ENCODE data around the gene ICA1. TPM values are rescaled to one million over a fixed set of nuclear protein-coding genes. Genes with fewer than 3 reads are reported as not detected.

ICA1 gene
- total and polyA plus RNA-seq, 4 donors, result 16.5 to 54.6 (median 30.8) TPM

DNA sequence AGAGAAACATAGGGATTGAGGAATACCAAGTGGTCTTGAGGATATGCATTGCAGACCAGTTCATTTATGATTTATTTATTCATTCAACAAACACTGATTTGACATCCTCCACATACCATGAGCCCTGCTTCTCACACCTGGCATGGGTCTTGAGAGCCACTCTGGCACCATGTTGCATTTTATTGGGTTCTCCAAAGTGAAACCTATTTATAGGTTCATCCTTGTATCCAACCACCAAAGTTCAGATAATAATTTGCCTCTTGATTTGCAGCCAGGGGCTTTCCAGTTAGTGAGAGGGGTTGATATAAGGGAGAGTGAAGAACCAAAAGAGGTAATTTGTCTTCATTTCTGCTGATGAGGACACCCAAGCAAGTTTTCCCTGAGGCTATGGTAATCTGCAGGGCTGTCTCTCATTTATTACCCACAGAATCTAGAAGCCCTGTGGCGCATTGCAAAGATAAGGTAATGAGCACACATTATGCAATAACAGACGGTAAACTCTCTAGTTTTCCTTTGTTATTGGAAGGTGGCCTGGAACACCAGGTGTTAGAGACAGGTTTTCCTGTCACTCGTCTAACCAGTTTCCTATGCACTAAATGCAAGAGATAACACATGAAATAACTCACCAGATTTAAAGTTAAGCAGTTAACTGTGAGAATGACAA lies 28.8 kb upstream of the ICA1 start:
- no peak overlapping the region for H3K9ac ChIP-seq (ENCODE audit: insufficient read depth in 1 of 2, low read length in 2 of 2)
- H3K4me1 ChIP-seq (ENCODE audit: control insufficient read depth in 5 of 5, insufficient read depth in 5 of 5, low read length in 5 of 5), result peaks cover 0 to 11% (median 0%) of the 10 kb centered on the region in 5 donors
- no peaks in the 10 kb centered on the region for H3K9me3 ChIP-seq (ENCODE audit: control insufficient read depth in 4 of 4, insufficient read depth in 3 of 4, low read length in 3 of 4)
- no peaks in the 10 kb centered on the region for H3K27me3 ChIP-seq (ENCODE audit: control insufficient read depth in 3 of 3, insufficient read depth in 3 of 3, low read length in 2 of 3)
- H3K36me3 ChIP-seq (ENCODE audit: control insufficient read depth in 4 of 4, insufficient read depth in 4 of 4, low read length in 4 of 4), result no peaks in the 10 kb centered on the region
- DNase-seq (peak in 1 of 3 donors; percentile 14), ATAC-seq (ENCODE audit: insufficient read depth, low FRiP score) (no peak)
- TF ChIP-seq, protein P1, sequence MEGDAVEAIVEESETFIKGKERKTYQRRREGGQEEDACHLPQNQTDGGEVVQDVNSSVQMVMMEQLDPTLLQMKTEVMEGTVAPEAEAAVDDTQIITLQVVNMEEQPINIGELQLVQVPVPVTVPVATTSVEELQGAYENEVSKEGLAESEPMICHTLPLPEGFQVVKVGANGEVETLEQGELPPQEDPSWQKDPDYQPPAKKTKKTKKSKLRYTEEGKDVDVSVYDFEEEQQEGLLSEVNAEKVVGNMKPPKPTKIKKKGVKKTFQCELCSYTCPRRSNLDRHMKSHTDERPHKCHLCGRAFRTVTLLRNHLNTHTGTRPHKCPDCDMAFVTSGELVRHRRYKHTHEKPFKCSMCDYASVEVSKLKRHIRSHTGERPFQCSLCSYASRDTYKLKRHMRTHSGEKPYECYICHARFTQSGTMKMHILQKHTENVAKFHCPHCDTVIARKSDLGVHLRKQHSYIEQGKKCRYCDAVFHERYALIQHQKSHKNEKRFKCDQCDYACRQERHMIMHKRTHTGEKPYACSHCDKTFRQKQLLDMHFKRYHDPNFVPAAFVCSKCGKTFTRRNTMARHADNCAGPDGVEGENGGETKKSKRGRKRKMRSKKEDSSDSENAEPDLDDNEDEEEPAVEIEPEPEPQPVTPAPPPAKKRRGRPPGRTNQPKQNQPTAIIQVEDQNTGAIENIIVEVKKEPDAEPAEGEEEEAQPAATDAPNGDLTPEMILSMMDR (IDR thresholded peaks at IDR 0.05; ENCODE audit: control extremely low read depth, extremely low read depth), result no peak
- H3K27ac ChIP-seq (ENCODE audit: low read depth in 1 of 2, low read length in 1 of 2), result no peak overlapping the region
- no peak overlapping the region for H3K4me3 ChIP-seq
- 40 to 42% methylated on average over 3 of the region's 3 CpGs for WGBS, 2 donors

GRCh38 chr7:8286118-8286517 lies 24.2 kb upstream of the ICA1 start:
- Histone ChIP-seq H3K36me3 (ENCODE audit: control insufficient read depth in 4 of 4, insufficient read depth in 4 of 4, low read length in 4 of 4) (no peaks in the 10 kb centered on the region), H3K4me1 (ENCODE audit: control insufficient read depth in 5 of 5, insufficient read depth in 5 of 5, low read length in 5 of 5) (peaks cover 0 to 31% (median 0%) of the 10 kb centered on the region in 5 donors), H3K4me3 (no peak overlapping the region), H3K27ac (ENCODE audit: low read depth in 1 of 2, low read length in 1 of 2) (peak overlapping the region in 1 of 2 donors; percentile 98), H3K9me3 (ENCODE audit: control insufficient read depth in 4 of 4, insufficient read depth in 3 of 4, low read length in 3 of 4) (no peaks in the 10 kb centered on the region), H3K9ac (ENCODE audit: insufficient read depth in 1 of 2, low read length in 2 of 2) (no peak overlapping the region), H3K27me3 (ENCODE audit: control insufficient read depth in 3 of 3, insufficient read depth in 3 of 3, low read length in 2 of 3) (no peaks in the 10 kb centered on the region)
- DNase-seq (no peak), ATAC-seq (ENCODE audit: insufficient read depth, low FRiP score) (no peak)
- TF ChIP-seq, protein P1 (IDR thresholded peaks at IDR 0.05; ENCODE audit: control extremely low read depth, extremely low read depth), result no peak
- 75 to 93% methylated on average over 1 to 2 of the region's 2 CpGs for WGBS, 2 donors

- Histone ChIP-seq H3K27ac (ENCODE audit: low read depth in 1 of 2, low read length in 1 of 2) (peak overlapping the region in 1 of 2 donors; percentile 98), H3K36me3 (ENCODE audit: control insufficient read depth in 4 of 4, insufficient read depth in 4 of 4, low read length in 4 of 4) (no peaks in the 10 kb centered on the region), H3K9ac (ENCODE audit: insufficient read depth in 1 of 2, low read length in 2 of 2) (no peak overlapping the region), H3K4me3 (no peak overlapping the region), H3K9me3 (ENCODE audit: control insufficient read depth in 4 of 4, insufficient read depth in 3 of 4, low read length in 3 of 4) (no peaks in the 10 kb centered on the region), H3K27me3 (ENCODE audit: control insufficient read depth in 3 of 3, insufficient read depth in 3 of 3, low read length in 2 of 3) (no peaks in the 10 kb centered on the region), H3K4me1 (ENCODE audit: control insufficient read depth in 5 of 5, insufficient read depth in 5 of 5, low read length in 5 of 5) (peaks cover 0 to 25% (median 0%) of the 10 kb centered on the region in 5 donors)
- no peak for ATAC-seq (ENCODE audit: insufficient read depth, low FRiP score)
- no peak for DNase-seq
- TF ChIP-seq, protein P1 (IDR thresholded peaks at IDR 0.05; ENCODE audit: control extremely low read depth, extremely low read depth), result no peak
Measured at GRCh38 chr7:8285155-8285554, 23.2 kb upstream of the ICA1 start.

GRCh38 chr7:8284606-8285005 lies 22.6 kb upstream of the ICA1 start:
- Histone ChIP-seq H3K27ac (ENCODE audit: low read depth in 1 of 2, low read length in 1 of 2) (peak overlapping the region in 1 of 2 donors; percentile 98), H3K36me3 (ENCODE audit: control insufficient read depth in 4 of 4, insufficient read depth in 4 of 4, low read length in 4 of 4) (no peaks in the 10 kb centered on the region), H3K27me3 (ENCODE audit: control insufficient read depth in 3 of 3, insufficient read depth in 3 of 3, low read length in 2 of 3) (no peaks in the 10 kb centered on the region), H3K9ac (ENCODE audit: insufficient read depth in 1 of 2, low read length in 2 of 2) (no peak overlapping the region), H3K4me1 (ENCODE audit: control insufficient read depth in 5 of 5, insufficient read depth in 5 of 5, low read length in 5 of 5) (peaks cover 0 to 25% (median 0%) of the 10 kb centered on the region in 5 donors), H3K4me3 (no peak overlapping the region), H3K9me3 (ENCODE audit: control insufficient read depth in 4 of 4, insufficient read depth in 3 of 4, low read length in 3 of 4) (no peaks in the 10 kb centered on the region)
- TF ChIP-seq, protein P1 (IDR thresholded peaks at IDR 0.05; ENCODE audit: control extremely low read depth, extremely low read depth), result no peak
- WGBS, 2 donors, result 25 to 54% methylated on average over 1 of the region's 1 CpG
- ATAC-seq (ENCODE audit: insufficient read depth, low FRiP score) (no peak), DNase-seq (peak; percentile 21 to 60 (median 40))
